Right lobe of liver (tissue), 6 donors: ENCODE results near the gene ANKK1. TPM values are rescaled to one million over a fixed set of nuclear protein-coding genes. Genes with fewer than 3 reads are reported as not detected.

ENCODE experiments used
- ATAC-seq, 4 donors: fragments of 200-7000 bp; cut with Tn5 transposase; one replicate each; pipeline ENCODE4 v1.9.1; 2020; ENCODE audit warnings: mild to moderate bottlenecking in 4 of 4, moderate library complexity in 4 of 4
- DNase-seq, 3 donors: peaks; one replicate each; pipeline ENCODE4 v3.0.0-alpha.2; 2020
- H3K27ac ChIP-seq, 3 donors: fragments of 200-600 bp; one replicate each; pipeline ENCODE4 v1.8.0; 2022
- H3K27me3 ChIP-seq, 2 donors: fragments of 200-600 bp; one replicate each; pipeline ENCODE4 v1.8.0; 2022
- H3K36me3 ChIP-seq, 4 donors: fragments of 200-600 bp; sonication (generic) in 1 of 4; one replicate each; pipeline versions ENCODE4 v1.5.1 to v1.8.0; 2017 to 2022; ENCODE audit warnings: control low read depth in 1 of 4
- H3K4me1 ChIP-seq, 4 donors: fragments of 200-600 bp; sonication (generic) in 1 of 4; one replicate each; pipeline versions ENCODE4 v1.5.1 to v1.8.0; 2017 to 2022; ENCODE audit warnings: control low read depth in 1 of 4
- H3K4me3 ChIP-seq, 3 donors: fragments of 200-600 bp; one replicate each; pipeline ENCODE4 v1.8.0; 2022
- H3K9me3 ChIP-seq, 4 donors: fragments of 200-600 bp; sonication (generic) in 1 of 4; one replicate each; pipeline versions ENCODE4 v1.5.1 to v1.8.0; 2017 to 2022; ENCODE audit warnings: control low read depth in 1 of 4
- POLR2A ChIP-seq: fragments of 450-650 bp; IDR thresholded peaks from one replicate; pipeline ENCODE4 v1.6.1; 2017; ENCODE audit warnings: antibody characterized with exemption, mild to moderate bottlenecking
- WGBS: methylation state at CpG from one replicate; pipeline ENCODE4 v1.1.6; 2018; ENCODE audit warnings: low coverage, low lambda C conversion rate; ENCODE audit not compliant: insufficient coverage; ENCODE audit errors: missing lambda C conversion rate; 5-methylcytosine and 5-hydroxymethylcytosine counted together
- intact Hi-C, 2 donors: fragments of 100-400 bp; cut with DNase I; formaldehyde crosslinking; loops; one replicate each; pipeline versions ENCODE4 v1.11.2 to v1.14.1; 2022
- long read RNA-seq: library from polyadenylated mRNA; unstranded; transcript quantifications from one replicate; pipeline ENCODE4 v2.0.0, GENCODE V29; 2019
- total RNA-seq, 6 experiments: library from RNA; depleted of rRNA in 2 of 6; stranded (reverse); fragments of >200 nt in 2 of 6; fragmentation: NEBNext Ultra II Directional in 3 of 6; extraction: Animal tissue kit (Norgen Biotek cat#: 25700) in 3 of 6; gene quantifications; one replicate each; pipeline versions ENCODE4 v1.1.0 to v1.2.4, GENCODE V29; 2016 to 2023
- TF ChIP-seq, protein P1 (sequence below), 4 donors: fragments of 200-600 bp in 3 of 4; fragments of 450-650 bp in 1 of 4; IDR thresholded peaks; one replicate each; pipeline versions ENCODE4 v1.5.1 to v1.8.0; 2016 to 2022; ENCODE audit warnings: antibody characterized with exemption in 4 of 4, mild to moderate bottlenecking in 2 of 4
- donor health status: DM: no; HTN: yes; CAD: no.
- donor health status: DM: no; HTN: no; CAD: no.
- donor health status: DM: no; HTN: no; CAD: no.
- donor health status: DM: no; HTN: yes; CAD: no.
- donor health status: DM: no; HTN: yes; CAD: no.

Gene ANKK1, protein sequence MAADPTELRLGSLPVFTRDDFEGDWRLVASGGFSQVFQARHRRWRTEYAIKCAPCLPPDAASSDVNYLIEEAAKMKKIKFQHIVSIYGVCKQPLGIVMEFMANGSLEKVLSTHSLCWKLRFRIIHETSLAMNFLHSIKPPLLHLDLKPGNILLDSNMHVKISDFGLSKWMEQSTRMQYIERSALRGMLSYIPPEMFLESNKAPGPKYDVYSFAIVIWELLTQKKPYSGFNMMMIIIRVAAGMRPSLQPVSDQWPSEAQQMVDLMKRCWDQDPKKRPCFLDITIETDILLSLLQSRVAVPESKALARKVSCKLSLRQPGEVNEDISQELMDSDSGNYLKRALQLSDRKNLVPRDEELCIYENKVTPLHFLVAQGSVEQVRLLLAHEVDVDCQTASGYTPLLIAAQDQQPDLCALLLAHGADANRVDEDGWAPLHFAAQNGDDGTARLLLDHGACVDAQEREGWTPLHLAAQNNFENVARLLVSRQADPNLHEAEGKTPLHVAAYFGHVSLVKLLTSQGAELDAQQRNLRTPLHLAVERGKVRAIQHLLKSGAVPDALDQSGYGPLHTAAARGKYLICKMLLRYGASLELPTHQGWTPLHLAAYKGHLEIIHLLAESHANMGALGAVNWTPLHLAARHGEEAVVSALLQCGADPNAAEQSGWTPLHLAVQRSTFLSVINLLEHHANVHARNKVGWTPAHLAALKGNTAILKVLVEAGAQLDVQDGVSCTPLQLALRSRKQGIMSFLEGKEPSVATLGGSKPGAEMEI
- total RNA-seq, result under 1 TPM in 2 of 6 experiments, not detected in 4; 0.12 to 0.15 TPM
- long read RNA-seq, result 0 reads

DNA sequence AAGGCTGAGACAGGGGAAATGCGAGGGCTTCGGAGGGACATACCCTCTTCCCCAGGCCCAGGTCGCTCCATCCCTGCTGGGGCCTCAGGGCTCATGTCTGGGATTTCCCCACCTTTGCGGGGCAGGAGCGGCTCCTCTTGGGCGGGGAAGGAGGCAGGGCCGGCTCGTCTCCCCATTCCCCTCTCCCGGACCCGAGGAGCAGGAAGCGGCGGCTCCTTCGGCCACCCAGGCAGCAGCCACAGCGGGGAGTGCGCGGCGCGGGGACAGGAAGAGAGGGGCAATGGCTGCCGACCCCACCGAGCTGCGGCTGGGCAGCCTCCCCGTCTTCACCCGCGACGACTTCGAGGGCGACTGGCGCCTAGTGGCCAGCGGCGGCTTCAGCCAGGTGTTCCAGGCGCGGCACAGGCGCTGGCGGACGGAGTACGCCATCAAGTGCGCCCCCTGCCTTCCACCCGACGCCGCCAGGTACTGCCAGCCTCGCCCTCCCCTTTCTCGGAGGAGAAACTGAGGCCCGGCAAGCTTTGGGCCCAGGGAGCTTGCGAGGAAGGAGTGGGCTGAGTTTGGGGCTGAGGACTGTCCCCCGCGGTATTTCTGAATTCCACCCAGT is at the start of gene ANKK1:
Gene ANKK1 (plus strand): TSS at position 175 of the 607 bp plus-strand sequence. CDS start 106 bp downstream, at position 281.
- Histone ChIP-seq H3K27ac (no peak within 1 kb of the TSS), H3K27me3 (no peaks in the 10 kb centered on the region), H3K4me1 (no peaks in the 10 kb centered on the region), H3K36me3 (no peaks in the 10 kb centered on the region), H3K9me3 (no peaks in the 10 kb centered on the region), H3K4me3 (no peak within 1 kb of the TSS)
- ATAC-seq (peak in 2 of 4 donors; percentile 18 to 25), DNase-seq (no peak)
- 22% methylated on average over 6 of the region's 46 CpGs for WGBS
- intact Hi-C loops, result no loop called here
- TF ChIP-seq POLR2A, result no peak
- TF ChIP-seq, protein P1, sequence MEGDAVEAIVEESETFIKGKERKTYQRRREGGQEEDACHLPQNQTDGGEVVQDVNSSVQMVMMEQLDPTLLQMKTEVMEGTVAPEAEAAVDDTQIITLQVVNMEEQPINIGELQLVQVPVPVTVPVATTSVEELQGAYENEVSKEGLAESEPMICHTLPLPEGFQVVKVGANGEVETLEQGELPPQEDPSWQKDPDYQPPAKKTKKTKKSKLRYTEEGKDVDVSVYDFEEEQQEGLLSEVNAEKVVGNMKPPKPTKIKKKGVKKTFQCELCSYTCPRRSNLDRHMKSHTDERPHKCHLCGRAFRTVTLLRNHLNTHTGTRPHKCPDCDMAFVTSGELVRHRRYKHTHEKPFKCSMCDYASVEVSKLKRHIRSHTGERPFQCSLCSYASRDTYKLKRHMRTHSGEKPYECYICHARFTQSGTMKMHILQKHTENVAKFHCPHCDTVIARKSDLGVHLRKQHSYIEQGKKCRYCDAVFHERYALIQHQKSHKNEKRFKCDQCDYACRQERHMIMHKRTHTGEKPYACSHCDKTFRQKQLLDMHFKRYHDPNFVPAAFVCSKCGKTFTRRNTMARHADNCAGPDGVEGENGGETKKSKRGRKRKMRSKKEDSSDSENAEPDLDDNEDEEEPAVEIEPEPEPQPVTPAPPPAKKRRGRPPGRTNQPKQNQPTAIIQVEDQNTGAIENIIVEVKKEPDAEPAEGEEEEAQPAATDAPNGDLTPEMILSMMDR (IDR thresholded peaks at IDR 0.05), result peak in 2 of 4 donors; percentile 8 to 32

DNA sequence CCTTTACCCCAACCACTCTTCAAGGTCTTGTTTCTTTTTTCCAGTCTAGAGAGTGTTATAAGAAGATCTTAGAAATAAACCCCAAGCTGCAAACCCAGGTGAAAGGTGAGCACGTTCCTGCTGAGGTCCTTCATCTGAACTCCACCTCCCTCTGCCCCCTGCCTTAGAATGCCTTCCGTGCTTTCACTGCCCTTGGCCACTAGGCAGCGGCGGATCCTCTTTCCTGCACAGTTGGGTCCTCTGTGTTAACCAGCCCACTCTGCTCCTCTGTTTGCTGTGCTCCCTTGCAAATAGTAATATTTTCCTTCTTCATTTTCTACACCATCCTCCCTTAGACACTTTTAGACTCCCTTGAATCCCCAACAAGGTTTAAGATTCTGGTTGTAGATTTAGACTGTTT is 48.8 kb upstream of the ANKK1 start:
- intact Hi-C loops, result no loop called here
- no peaks in the 10 kb centered on the region for H3K4me1 ChIP-seq
- no peak for ATAC-seq
- H3K9me3 ChIP-seq, result no peaks in the 10 kb centered on the region
- H3K27me3 ChIP-seq, result no peaks in the 10 kb centered on the region
- DNase-seq, result no peak
- no peak overlapping the region for H3K4me3 ChIP-seq
- TF ChIP-seq POLR2A, result no peak
- no peak overlapping the region for H3K27ac ChIP-seq
- 81% methylated on average over 4 of the region's 4 CpGs for WGBS
- H3K36me3 ChIP-seq, result peaks cover 0 to 15% (median 2%) of the 10 kb centered on the region in 4 donors

DNA sequence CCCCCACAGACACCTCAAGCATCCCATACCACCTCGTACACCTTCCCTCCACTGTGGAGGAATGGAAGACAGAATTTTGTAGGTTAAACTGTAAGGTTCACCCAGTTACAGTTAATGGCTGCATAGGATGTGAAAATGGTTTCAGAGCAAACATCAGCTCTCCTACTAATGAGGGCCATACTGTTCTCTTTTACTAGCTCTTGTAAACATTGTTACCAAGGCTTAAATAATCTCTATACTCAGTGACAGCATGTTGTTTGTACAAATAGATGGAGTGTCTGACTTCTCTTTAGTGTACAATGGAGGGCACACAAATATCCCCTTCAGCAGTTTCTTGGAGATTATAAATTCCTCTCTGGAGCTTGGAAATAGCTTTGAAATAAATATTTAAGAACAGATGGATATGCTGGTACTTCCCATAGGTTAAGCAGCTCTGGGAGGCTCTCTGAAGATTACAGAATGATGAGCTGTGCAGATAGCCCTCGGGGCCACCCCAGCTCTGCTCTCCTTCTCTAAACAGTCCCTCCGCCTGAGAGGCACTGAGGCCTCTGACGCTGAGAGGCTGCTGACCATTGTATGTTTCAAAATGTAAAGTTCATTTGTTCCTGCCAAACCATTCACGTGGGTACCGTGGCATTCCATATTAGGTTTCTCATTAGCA is 47.5 kb upstream of the ANKK1 start:
- TF ChIP-seq, protein P1 (IDR thresholded peaks at IDR 0.05), result no peak
- TF ChIP-seq POLR2A, result no peak
- intact Hi-C loops, result no loop called here
- ATAC-seq, result no peak
- DNase-seq, result no peak
- Histone ChIP-seq H3K4me3 (no peak overlapping the region), H3K36me3 (peaks cover 0 to 15% (median 2%) of the 10 kb centered on the region in 4 donors), H3K9me3 (no peaks in the 10 kb centered on the region), H3K27ac (no peak overlapping the region), H3K27me3 (no peaks in the 10 kb centered on the region), H3K4me1 (no peaks in the 10 kb centered on the region)
- 100% methylated on average over 1 of the region's 6 CpGs for WGBS

DNA sequence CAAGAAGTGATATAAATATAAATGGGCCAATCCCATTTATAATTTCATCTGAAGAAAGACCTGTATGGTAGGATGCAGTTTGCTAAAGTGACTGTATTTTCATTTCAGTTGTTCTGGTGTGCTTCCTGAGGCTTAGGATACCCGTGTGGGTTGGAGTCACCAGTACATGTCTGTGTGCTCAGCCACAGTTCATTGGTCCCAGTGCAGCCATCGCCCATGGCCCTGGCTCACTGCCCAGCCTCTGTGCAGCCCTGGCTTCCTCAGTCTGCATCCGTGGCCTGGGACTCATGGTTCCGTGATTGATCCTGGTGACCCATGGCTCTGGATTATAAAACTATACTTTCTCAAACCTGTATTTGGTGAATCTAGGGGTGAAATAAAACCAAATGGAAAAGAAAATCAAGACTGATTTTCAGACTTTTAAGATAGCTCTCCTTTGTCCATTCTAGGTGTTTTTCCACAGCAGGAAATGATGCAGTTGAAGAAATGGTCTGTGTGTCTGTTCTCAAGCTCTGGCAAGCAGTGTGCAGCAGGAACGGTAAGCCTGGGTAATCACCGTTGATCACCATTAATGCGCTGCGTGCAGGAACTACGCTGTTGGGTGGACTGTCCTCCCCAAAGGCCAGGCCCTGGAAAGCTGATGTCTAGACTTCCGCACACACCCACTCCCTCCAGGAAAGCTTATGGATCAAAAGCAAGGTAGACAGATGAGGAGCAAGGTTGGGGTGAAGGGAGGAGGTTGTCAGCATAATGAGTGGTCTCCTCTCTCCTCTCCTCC is 46.0 kb upstream of the ANKK1 start:
- H3K9me3 ChIP-seq, result no peaks in the 10 kb centered on the region
- intact Hi-C loops, result no loop called here
- no peak for DNase-seq
- H3K4me3 ChIP-seq, result no peak overlapping the region
- no peak for TF ChIP-seq POLR2A
- TF ChIP-seq, protein P1 (IDR thresholded peaks at IDR 0.05), result no peak
- no peaks in the 10 kb centered on the region for H3K27me3 ChIP-seq
- peak in 2 of 4 donors; percentile 35 to 41 for ATAC-seq
- H3K36me3 ChIP-seq, result peaks cover 0 to 20% (median 2%) of the 10 kb centered on the region in 4 donors
- WGBS, result no CpG with 5 or more reads among the region's 10 CpGs
- no peaks in the 10 kb centered on the region for H3K4me1 ChIP-seq
- no peak overlapping the region for H3K27ac ChIP-seq
